Erythroblast (primary cell): ENCODE data around the gene C14orf132.

Experiments used
- GATA1 ChIP-seq: IDR thresholded peaks from 2 replicates; pipeline ENCODE4 v1.6.1; 2011; ENCODE audit warnings: low read depth, mild to moderate bottlenecking, control low read depth, low read length, moderate library complexity
- POLR2A ChIP-seq: IDR thresholded peaks from 2 replicates; pipeline ENCODE4 v1.6.1; 2011; ENCODE audit warnings: mild to moderate bottlenecking, low read length

GRCh38 chr14:96095058-96095457, 55.9 kb downstream of the C14orf132 start:
- no peak for TF ChIP-seq POLR2A
- no peak for TF ChIP-seq GATA1
